Measurements from ENCODE around the gene PTEN. TPM values are rescaled to one million over a fixed set of nuclear protein-coding genes. Genes with fewer than 3 reads are reported as not detected.

PTEN gene
- total RNA-seq, 2 experiments from 2014 or later, result 79.8 to 86.0 TPM

DNA sequence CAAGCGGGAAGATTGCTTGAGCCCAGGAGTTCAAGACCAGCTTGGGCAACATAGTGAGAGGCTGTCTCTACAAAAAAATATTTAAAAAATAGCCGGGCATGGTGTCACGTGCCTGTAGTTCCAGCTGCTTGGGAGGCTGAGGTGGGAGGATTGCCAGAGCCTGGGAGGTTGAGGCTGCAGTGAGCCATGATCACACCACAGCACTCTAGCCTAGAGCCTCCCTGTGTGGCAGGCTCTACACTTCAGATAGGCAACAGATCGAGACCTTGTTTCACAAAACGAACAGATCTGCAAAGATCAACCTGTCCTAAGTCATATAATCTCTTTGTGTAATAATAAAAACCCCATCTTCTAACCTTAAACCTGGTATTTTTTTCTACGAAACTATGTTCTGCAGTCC, 76.8 kb downstream of the PTEN start:
- intact Hi-C loops (cut with DNase I, micrococcal nuclease), result loop anchor here in 1 of 2 experiments (10.0 kb wide), 1 partner anchor 125 kb away; no protein-coding TSS in a partner anchor
- ChIA-PET POLR2A (no interaction called here), CTCF (no interaction called here)
- no peak overlapping the region for H3K4me3 ChIP-seq (ENCODE audit: low read length)
- ATAC-seq (ENCODE audit: poor library complexity) (no peak), DNase-seq (no peak)
- peaks cover 27% of the 10 kb centered on the region for H3K36me3 ChIP-seq (ENCODE audit: insufficient read depth, low read length)
- Mint-ChIP-seq H3K27me3 (no peaks in the 10 kb centered on the region), H3K4me1 (ENCODE audit: low read depth) (peaks cover 65% of the 10 kb centered on the region), H3K4me3 (no peak overlapping the region), H3K27ac (no peak overlapping the region), H3K9me3 (no peaks in the 10 kb centered on the region), H3K36me3 (ENCODE audit: low read depth) (peaks cover 89% of the 10 kb centered on the region)
- H3K27me3 ChIP-seq (ENCODE audit: control insufficient read depth in 1 of 2, insufficient read depth in 2 of 2, low read length in 2 of 2), result no peaks in the 10 kb centered on the region
- no peak overlapping the region for H3K27ac ChIP-seq (ENCODE audit: low read depth in 1 of 2, low read length in 2 of 2)
- H3K4me1 ChIP-seq (ENCODE audit: insufficient read depth, low read length), result no peaks in the 10 kb centered on the region
- no peaks in the 10 kb centered on the region for H3K9me3 ChIP-seq (ENCODE audit: control insufficient read depth in 1 of 2, insufficient read depth in 1 of 2, low read length in 2 of 2)
- TF ChIP-seq CTCF (IDR thresholded peaks at IDR 0.05), result no peak

- H3K9me3 Mint-ChIP-seq, result no peaks in the 10 kb centered on the region
- peaks cover 29% of the 10 kb centered on the region for H3K36me3 ChIP-seq (ENCODE audit: insufficient read depth, low read length)
- H3K27ac Mint-ChIP-seq, result no peak overlapping the region
- H3K36me3 Mint-ChIP-seq (ENCODE audit: low read depth), result peaks cover 80% of the 10 kb centered on the region
- no peak for DNase-seq
- no peak for ATAC-seq (ENCODE audit: poor library complexity)
- no peak overlapping the region for H3K4me3 Mint-ChIP-seq
- H3K9me3 ChIP-seq (ENCODE audit: control insufficient read depth in 1 of 2, insufficient read depth in 1 of 2, low read length in 2 of 2), result no peaks in the 10 kb centered on the region
- no peaks in the 10 kb centered on the region for H3K27me3 Mint-ChIP-seq
- H3K27me3 ChIP-seq (ENCODE audit: control insufficient read depth in 1 of 2, insufficient read depth in 2 of 2, low read length in 2 of 2), result no peaks in the 10 kb centered on the region
- intact Hi-C loops (cut with DNase I, micrococcal nuclease), result loop anchor here in 1 of 2 experiments (10.0 kb wide), 1 partner anchor 122 kb away; no protein-coding TSS in a partner anchor
- H3K4me1 ChIP-seq (ENCODE audit: insufficient read depth, low read length), result no peaks in the 10 kb centered on the region
- CTCF ChIA-PET, result interaction anchor here (0.6 to 1.2 kb wide), 2 partner anchors 18 to 626 kb away, joined by 3 read pairs; no protein-coding TSS in a partner anchor
- no peak overlapping the region for H3K27ac ChIP-seq (ENCODE audit: low read depth in 1 of 2, low read length in 2 of 2)
- no peak overlapping the region for H3K4me3 ChIP-seq (ENCODE audit: low read length)
- POLR2A ChIA-PET, result no interaction called here
- TF ChIP-seq CTCF (IDR thresholded peaks at IDR 0.05), result no peak
- peaks cover 43% of the 10 kb centered on the region for H3K4me1 Mint-ChIP-seq (ENCODE audit: low read depth)
These were observed 79.6 kb downstream of the PTEN start for GRCh38 chr10:87942884-87943527.

DNA sequence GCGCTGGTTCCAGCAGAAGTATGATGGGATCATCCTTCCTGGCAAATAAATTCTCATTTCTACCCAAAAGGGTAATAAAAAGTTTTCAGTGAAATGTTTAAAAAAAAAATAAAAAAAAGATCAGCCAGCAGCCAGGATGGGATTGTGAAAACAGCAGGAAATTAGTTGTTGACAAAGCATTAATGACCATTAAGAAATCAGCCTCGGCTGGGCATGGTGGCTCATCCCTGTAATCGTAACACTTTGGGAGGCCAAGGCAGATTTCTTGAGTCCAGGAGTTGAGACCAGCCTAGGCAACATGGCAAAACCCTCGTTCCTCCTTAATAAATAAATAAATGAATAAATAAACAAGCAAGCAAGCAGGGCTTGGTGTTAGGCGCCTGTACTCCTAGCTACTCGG, 82.6 kb downstream of the PTEN start:
- Mint-ChIP-seq H3K9me3 (no peaks in the 10 kb centered on the region), H3K27ac (no peak overlapping the region), H3K27me3 (no peaks in the 10 kb centered on the region), H3K4me1 (ENCODE audit: low read depth) (peaks cover 29% of the 10 kb centered on the region), H3K36me3 (ENCODE audit: low read depth) (peaks cover 73% of the 10 kb centered on the region), H3K4me3 (no peak overlapping the region)
- DNase-seq (no peak), ATAC-seq (ENCODE audit: poor library complexity) (no peak)
- peaks cover 23% of the 10 kb centered on the region for H3K36me3 ChIP-seq (ENCODE audit: insufficient read depth, low read length)
- no peaks in the 10 kb centered on the region for H3K9me3 ChIP-seq (ENCODE audit: control insufficient read depth in 1 of 2, insufficient read depth in 1 of 2, low read length in 2 of 2)
- no peak for TF ChIP-seq CTCF (IDR thresholded peaks at IDR 0.05)
- H3K27me3 ChIP-seq (ENCODE audit: control insufficient read depth in 1 of 2, insufficient read depth in 2 of 2, low read length in 2 of 2), result no peaks in the 10 kb centered on the region
- H3K27ac ChIP-seq (ENCODE audit: low read depth in 1 of 2, low read length in 2 of 2), result no peak overlapping the region
- intact Hi-C loops (cut with DNase I, micrococcal nuclease), result loop anchor here in 1 of 2 experiments (10.0 kb wide), 1 partner anchor 119 kb away; no protein-coding TSS in a partner anchor
- H3K4me1 ChIP-seq (ENCODE audit: insufficient read depth, low read length), result no peaks in the 10 kb centered on the region
- no peak overlapping the region for H3K4me3 ChIP-seq (ENCODE audit: low read length)
- POLR2A ChIA-PET, result no interaction called here
- CTCF ChIA-PET, result no interaction called here

Data from CD4-positive, alpha-beta T cell (primary cell).